ENCODE results near the gene UBALD2.
A peak's percentile ranks its signal among the peaks of the same experiment; 100 is the strongest.
"Not testable (repeated sequence)": the region's sequence is repeated elsewhere in the genome, so short reads cannot be mapped to it uniquely, and the experiment has no call there.

Gene UBALD2

GRCh38 chr17:76246080-76247066 is 18.8 kb upstream of the UBALD2 start:
- no peak for DNase-seq

GRCh38 chr17:76247304-76247703 is 17.8 kb upstream of the UBALD2 start:
- no peak for DNase-seq

- DNase-seq = no peak
These were observed 16.9 kb upstream of the UBALD2 start for GRCh38 chr17:76248013-76248782.

- no peak for DNase-seq
These were observed 15.0 kb upstream of the UBALD2 start for GRCh38 chr17:76250141-76250540.

- DNase-seq = no peak
These were observed 13.6 kb upstream of the UBALD2 start for GRCh38 chr17:76251478-76252039.

- no peak for DNase-seq
These were observed 12.9 kb upstream of the UBALD2 start for GRCh38 chr17:76252040-76252954.

DNA sequence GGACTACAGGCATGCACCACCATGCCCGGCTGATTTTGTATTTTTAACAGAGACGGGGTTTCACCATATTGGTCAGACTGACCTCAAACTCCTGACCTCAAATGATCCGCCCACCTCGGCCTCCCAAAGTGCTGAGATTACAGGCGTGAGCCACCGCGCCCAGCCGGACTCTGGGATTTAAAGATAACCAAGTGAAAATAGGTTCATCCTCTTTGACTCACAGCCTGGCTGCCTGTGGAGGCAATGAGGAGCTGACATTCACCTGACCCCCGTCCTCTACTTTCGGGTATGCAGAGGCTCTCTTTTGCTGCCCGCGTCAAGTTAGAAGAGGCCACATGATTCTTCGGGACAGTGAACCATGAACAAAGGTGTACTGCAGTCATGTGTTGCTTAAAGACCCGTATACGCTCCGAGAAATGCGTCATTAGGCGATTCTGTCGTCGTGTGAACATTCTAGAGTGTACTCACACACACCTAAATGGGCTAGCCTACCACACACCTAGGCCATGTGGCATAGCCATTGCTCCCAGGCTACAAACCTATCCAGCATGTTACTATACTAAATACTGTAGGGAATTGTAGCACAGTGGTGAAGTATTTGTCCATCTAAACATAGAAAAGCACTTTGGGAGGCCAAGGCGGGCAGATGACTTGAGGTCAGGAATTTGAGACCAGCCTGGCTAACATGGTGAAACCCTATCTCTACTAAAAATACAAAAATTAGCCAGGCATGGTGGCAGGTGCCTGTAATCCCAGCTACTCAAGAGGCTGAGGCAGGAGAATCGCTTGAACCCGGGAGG is 12.0 kb upstream of the UBALD2 start:
- not testable (repeated sequence) for DNase-seq

DNA sequence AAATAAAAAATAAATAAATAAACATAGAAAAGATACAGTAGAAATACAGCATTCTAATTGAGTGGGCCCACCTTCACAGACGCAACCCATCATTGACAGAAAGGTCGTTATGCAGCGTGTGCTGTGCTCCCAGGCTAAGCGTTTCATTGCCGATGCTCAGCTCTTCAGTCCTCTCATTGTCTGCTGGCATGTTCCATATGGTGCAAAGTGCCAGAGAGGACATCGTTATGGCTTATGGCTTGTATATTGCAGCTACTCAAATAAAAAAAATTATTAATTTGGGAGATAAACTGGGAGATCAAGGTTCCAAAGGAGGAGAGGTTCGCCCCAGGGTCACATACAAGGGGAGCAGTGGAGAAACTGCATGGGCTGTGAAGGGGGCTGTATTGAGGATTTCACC is 11.3 kb upstream of the UBALD2 start:
- no peak for DNase-seq

- no peak for DNase-seq
These were observed 10.9 kb upstream of the UBALD2 start for GRCh38 chr17:76254275-76254674.

GRCh38 chr17:76255801-76256429 is 9.2 kb upstream of the UBALD2 start:
- no peak for DNase-seq

- not testable (repeated sequence) for DNase-seq
These were observed 8.6 kb upstream of the UBALD2 start for GRCh38 chr17:76256430-76257050.

DNA sequence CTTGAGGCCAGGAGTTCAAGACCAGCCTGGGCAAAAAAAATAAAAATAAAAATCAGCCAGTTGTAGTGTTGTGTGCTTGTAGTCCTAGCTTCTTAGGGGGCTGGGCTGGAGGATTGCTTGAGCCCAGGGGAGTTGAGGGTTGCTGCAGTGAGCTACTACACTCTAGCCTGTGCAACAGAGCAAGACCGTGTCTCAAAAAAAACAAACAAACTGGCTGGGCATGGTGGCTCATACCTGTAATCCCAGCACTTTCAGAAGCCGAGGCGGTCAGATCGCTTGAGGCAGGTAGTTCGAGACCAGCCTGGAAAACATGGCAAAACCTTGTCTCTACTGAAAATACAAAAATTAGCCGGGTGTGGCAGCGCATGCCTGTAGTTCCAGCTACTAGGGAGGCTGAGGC is 4.9 kb upstream of the UBALD2 start:
- DNase-seq = no peak

- no peak for DNase-seq
These were observed 4.5 kb upstream of the UBALD2 start for GRCh38 chr17:76260669-76261068.

- no peak for DNase-seq
These were observed 3.5 kb upstream of the UBALD2 start for GRCh38 chr17:76261421-76262215.

DNA sequence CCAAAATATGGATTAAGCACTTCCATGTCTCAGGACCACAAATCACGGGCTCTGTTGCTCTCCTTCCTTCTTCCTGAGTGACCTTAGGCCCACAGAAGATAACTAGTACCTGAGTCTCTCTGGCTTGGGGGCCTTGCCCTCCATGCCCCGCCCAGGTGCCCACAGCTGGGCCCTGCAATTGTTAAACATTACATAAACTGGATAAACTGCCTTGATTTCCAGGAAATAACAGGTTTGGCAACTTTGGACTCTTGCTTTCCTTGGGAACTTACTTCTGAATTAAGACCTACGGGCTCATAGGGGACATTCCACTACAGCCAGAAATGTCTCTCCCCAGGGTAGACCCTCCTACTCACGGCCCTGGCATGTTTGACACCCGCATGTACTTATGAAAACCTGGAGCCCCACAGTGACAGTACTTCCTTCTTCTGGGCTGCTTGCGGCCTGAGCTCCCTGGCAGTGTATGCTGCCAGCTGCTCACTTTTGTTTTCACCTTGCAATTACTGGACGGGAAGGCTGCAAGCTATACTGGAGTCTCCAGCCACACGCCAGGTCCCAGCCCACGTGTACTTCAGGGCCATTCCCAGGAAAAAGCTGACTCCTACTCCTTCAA is 2.3 kb upstream of the UBALD2 start:
- no peak for DNase-seq

GRCh38 chr17:76263896-76264295 is 1.3 kb upstream of the UBALD2 start:
- no peak for DNase-seq

DNA sequence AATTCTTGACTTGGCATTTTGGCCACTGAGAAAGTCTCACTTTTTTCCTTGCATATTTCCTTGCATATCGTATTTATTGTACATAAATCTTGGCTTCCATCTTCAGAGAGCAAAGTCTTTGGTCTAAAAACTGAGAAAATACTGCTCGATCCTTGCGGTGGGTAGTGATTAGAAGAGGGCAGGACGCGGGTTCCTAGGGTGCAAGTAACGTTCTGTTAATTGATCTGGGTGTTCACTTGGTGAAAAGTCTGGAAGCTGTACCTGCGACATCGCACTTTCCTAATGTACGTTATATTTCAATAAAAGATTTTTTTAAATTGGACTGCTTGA is 758 bp upstream of the UBALD2 start:
- no peak for DNase-seq

DNA sequence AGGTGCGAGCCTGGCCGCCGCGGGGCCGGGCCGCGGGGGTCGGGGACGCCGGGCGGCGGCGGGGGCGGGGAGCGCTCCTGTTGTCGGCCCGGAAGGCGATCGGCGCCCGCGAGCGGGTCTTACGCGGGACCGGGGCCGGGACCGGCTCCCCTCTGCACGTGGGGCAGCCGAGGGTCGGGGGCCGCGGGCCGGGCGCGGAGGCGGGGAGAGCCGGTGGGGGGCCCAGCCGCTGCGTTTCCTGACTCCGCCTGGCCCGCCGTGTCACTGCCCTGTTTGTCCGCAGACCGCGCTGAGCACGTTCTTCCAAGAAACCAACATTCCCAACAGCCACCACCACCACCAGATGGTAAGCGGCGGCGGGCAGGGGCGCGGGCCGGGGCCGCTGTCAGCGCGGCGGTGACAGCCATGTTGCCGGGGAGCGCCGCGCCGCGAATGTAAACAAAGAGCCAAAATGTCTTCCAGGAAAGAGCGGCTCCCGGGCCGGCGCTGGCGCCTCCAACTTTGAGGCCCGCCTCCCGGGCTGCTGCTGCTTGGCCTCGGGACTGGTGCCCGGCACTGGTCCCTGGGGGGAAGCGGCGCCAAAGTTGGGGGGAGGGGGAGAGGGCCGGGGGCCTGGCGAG is 586 bp downstream of the UBALD2 start:
- peak; percentile 47 for DNase-seq
